ENCODE data around the gene FBXO48. TPM values are rescaled to one million over a fixed set of nuclear protein-coding genes. Genes with fewer than 3 reads are reported as not detected.

The FBXO48 gene
- total and polyA plus RNA-seq, 2 of the 8 experiments (the other 6 are each of a cell fraction or from before 2014, with no cell fraction given): 1.1 to 1.5 TPM

DNA sequence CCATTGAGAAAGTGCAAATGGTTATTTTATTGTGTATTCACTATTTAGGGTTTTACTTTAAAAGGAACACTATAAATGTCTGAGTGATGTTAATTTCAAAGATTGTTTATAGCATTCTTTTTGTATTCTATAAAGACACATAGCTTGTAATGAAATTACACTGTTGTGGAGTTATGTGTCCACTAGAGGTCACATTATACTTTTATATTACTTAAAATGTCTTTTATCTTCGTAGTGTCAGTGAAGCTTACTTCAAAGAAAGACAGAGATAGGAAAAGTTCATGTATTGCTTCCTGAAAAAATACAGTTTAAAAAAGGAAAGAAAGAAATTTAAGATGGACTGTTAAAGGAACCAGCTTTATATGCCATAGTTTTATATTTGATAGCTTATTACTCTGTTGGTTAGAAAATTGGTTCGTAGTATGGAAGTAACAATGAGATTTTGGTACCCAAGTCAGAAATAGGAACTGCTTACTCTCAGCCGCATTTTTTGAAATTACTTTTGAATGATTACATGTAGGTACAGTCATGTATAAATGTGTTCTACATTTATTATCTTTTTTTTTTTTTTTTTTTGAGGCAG, 20.8 kb upstream of the FBXO48 start:
- Histone ChIP-seq H2BK20ac (ENCODE audit: low read length) (no peak overlapping the region), H3K14ac (ENCODE audit: insufficient read length) (no peak overlapping the region), H3K9ac (replicated peaks in 1 of 4; ENCODE audit: extremely low read depth in 1 of 4, low read depth in 3 of 4, low read length in 3 of 4) (no peak overlapping the region), H4K20me1 (replicated peaks in 1 of 2; ENCODE audit: control insufficient read depth in 1 of 2, insufficient read depth in 2 of 2, low read length in 2 of 2) (peaks cover 0 to under 1% of the 10 kb centered on the region in 2 experiments), H3K4me1 (replicated peaks in 1 of 4; ENCODE audit: control insufficient read depth in 3 of 4, insufficient read depth in 4 of 4, low read length in 3 of 4) (0 out of 7 replicates have a peak, but pooled peaks cover 0 to 3% (median 0%) of the 10 kb centered on the region in 4 experiments), H2BK120ac (replicated peaks; ENCODE audit: low read depth, low read length) (no peak overlapping the region), H3K4me3 (ENCODE audit: extremely low read depth in 1 of 4, insufficient read depth in 2 of 4, low read depth in 3 of 4, low read length in 4 of 4) (no peak overlapping the region), H4K5ac (ENCODE audit: insufficient read length, low read depth, low read length) (no peak overlapping the region), H3K79me1 (ENCODE audit: low read depth, low read length) (no peaks in the 10 kb centered on the region; the same call in 1 of the 2 replicates), H3K56ac (replicated peaks; ENCODE audit: insufficient read length, low read depth, low read length) (no peak overlapping the region), H3K23me2 (ENCODE audit: low read depth, low read length) (no peaks in the 10 kb centered on the region), H2BK12ac (ENCODE audit: low read depth, low read length) (no peak overlapping the region), H2AFZ (ENCODE audit: low read length) (no peak overlapping the region), H3K23ac (ENCODE audit: insufficient read length) (no peak overlapping the region), H3K18ac (ENCODE audit: extremely low read depth, low read length) (no peak overlapping the region), H3K4ac (replicated peaks; ENCODE audit: insufficient read length, low read depth, low read length) (no peak overlapping the region), H3K27ac (ENCODE audit: low read depth, low read length) (no peak overlapping the region), H3K4me2 (ENCODE audit: insufficient read depth in 1 of 2, low read depth in 2 of 2, low read length in 2 of 2) (no peak overlapping the region), H4K91ac (replicated peaks; ENCODE audit: insufficient read length, low read length) (no peak overlapping the region), H2BK15ac (ENCODE audit: low read length) (no peak overlapping the region), H3K9me3 (ENCODE audit: insufficient read depth in 2 of 2, low read depth in 1 of 2, low read length in 1 of 2) (no peaks in the 10 kb centered on the region), H2BK5ac (ENCODE audit: low read depth, low read length) (no peak overlapping the region), H3K79me2 (ENCODE audit: control insufficient read depth in 1 of 2, insufficient read depth in 2 of 2, low read length in 2 of 2) (0 out of 4 replicates have a peak, but pooled peaks cover 0 to 1% of the 10 kb centered on the region in 2 experiments), H2AK5ac (ENCODE audit: low read depth, low read length) (no peak overlapping the region), H3K36me3 (ENCODE audit: control insufficient read depth in 2 of 4, insufficient read depth in 4 of 4, low read length in 3 of 4) (no peaks in the 10 kb centered on the region), H4K8ac (ENCODE audit: extremely low read depth, insufficient read depth, low read length) (no peak overlapping the region), H3K27me3 (replicated peaks in 1 of 4; ENCODE audit: control insufficient read depth in 3 of 4, extremely low read depth in 1 of 4, insufficient read depth in 3 of 4, low read length in 3 of 4) (no peaks in the 10 kb centered on the region)
- POLR2A ChIA-PET (ENCODE audit: partially characterized antibody): interaction anchor here (0.8 kb wide), 1 partner anchor 228 kb away, joined by 3 read pairs; no protein-coding TSS in a partner anchor
- no peak for DNase-seq (ENCODE audit: low read depth in 1 of 2, low spot score in 2 of 2)
- WGBS, 2 experiments (ENCODE audit: extremely low coverage in 1 of 2, insufficient coverage in 1 of 2, insufficient read length in 1 of 2, insufficient replicate concordance in 2 of 2, low coverage in 1 of 2, low lambda C conversion rate in 2 of 2, missing lambda C conversion rate in 1 of 2): 78% methylated on average over 3 of the region's 3 CpGs; no CpG with 5 or more reads in 1 of the 2 experiments
- TF ChIP-seq EZH2 (IDR thresholded peaks at IDR 0.05; ENCODE audit: low read depth, low read length, severe bottlenecking) (no peak), CTCF (IDR thresholded peaks at IDR 0.05; ENCODE audit: control extremely low read depth in 1 of 3, insufficient read depth in 1 of 3, low read depth in 1 of 3, low read length in 3 of 3) (peak in 1 of 3 experiments; percentile 17; a peak in 2 of 4 replicates), RAD21 (IDR thresholded peaks at IDR 0.05 in 1 of 2, conservative IDR thresholded peaks at IDR 0.05 in 1 of 2; ENCODE audit: low read depth in 2 of 2, low read length in 2 of 2) (peak in 1 of 2 experiments; percentile 44; a peak in 3 of 4 replicates), SIN3A (conservative IDR thresholded peaks at IDR 0.05 in 1 of 2, IDR thresholded peaks at IDR 0.05 in 1 of 2; ENCODE audit: low read depth in 1 of 2, low read length in 2 of 2) (no peak)
- FAIRE-seq: no peak
- CTCF ChIA-PET (ENCODE audit: partially characterized antibody): interaction anchor here (0.6 to 3.3 kb wide), 29 partner anchors 9 to 438 kb away, joined by 3 to 17 read pairs (median 4); partner anchors contain the start of genes APLF, FBXO48 and PROKR1
